MCF 10A (cell line): ENCODE data around the gene RBM5. TPM values are rescaled to one million over a fixed set of nuclear protein-coding genes. Genes with fewer than 3 reads are reported as not detected.

Experiments used
- BruUV-seq: library from RNA; stranded (reverse); fragments of 400-500 nt; replicated peaks from 2 replicates; lab custom pipeline; 2021; lab: Mats Ljungman, UMichigan
- CTCF ChIA-PET: fragments of 300-600 bp; sonication (Branson Sonifier 250); formaldehyde crosslinking; extraction: SDS; loops from one replicate; lab custom pipeline; 2021; ENCODE audit warnings: antibody characterized with exemption, inconsistent platforms; lab: Yijun Ruan, JAX
- POLR2A ChIA-PET: fragments of 300-600, 350-650 bp; sonication (Branson Sonifier 250); formaldehyde crosslinking; extraction: SDS; loops from one replicate; lab custom pipeline; 2020; ENCODE audit warnings: antibody characterized with exemption, inconsistent platforms; lab: Yijun Ruan, JAX
- DNase-seq: peaks from one replicate; pipeline ENCODE4 v3.0.0-alpha.2; 2018; ENCODE audit not compliant: unreplicated experiment
- H3K27ac Mint-ChIP-seq: one replicate; pipeline ENCODE4 v1.8.0; 2022; ENCODE audit warnings: mild to moderate bottlenecking, low read depth, mixed read lengths; ENCODE audit not compliant: unreplicated experiment
- H3K27me3 Mint-ChIP-seq: one replicate; pipeline ENCODE4 v1.8.0; 2022; ENCODE audit warnings: mixed read lengths; ENCODE audit not compliant: insufficient read depth, unreplicated experiment
- H3K36me3 Mint-ChIP-seq: one replicate; pipeline ENCODE4 v1.8.0; 2022; ENCODE audit warnings: mild to moderate bottlenecking, moderate library complexity, mixed read lengths; ENCODE audit not compliant: insufficient read depth, unreplicated experiment
- H3K4me1 Mint-ChIP-seq: one replicate; pipeline ENCODE4 v1.8.0; 2022; ENCODE audit warnings: mixed read lengths; ENCODE audit not compliant: insufficient read depth, unreplicated experiment
- H3K4me3 Mint-ChIP-seq: one replicate; pipeline ENCODE4 v1.8.0; 2022; ENCODE audit warnings: mild to moderate bottlenecking, moderate library complexity, mixed read lengths; ENCODE audit not compliant: unreplicated experiment
- H3K9me3 Mint-ChIP-seq: one replicate; pipeline ENCODE4 v1.8.0; 2022; ENCODE audit warnings: mixed read lengths; ENCODE audit not compliant: unreplicated experiment
- intact Hi-C: fragments of 100-400 bp; cut with micrococcal nuclease; formaldehyde crosslinking; loops from 2 replicates; pipeline ENCODE4 v1.14.1; 2022
- total RNA-seq: library from RNA; stranded (reverse); gene quantifications from 2 replicates; pipeline ENCODE4 v1.2.3, GENCODE V29; 2022
- TF ChIP-seq, protein P1 (sequence below): fragments of 200-600 bp; IDR thresholded peaks from one replicate; pipeline ENCODE4 v1.8.0; 2022; ENCODE audit warnings: antibody characterized with exemption, mild to moderate bottlenecking; ENCODE audit not compliant: unreplicated experiment

RBM5 gene
- total RNA-seq, 1 experiment from 2014 or later = 138 TPM

DNA sequence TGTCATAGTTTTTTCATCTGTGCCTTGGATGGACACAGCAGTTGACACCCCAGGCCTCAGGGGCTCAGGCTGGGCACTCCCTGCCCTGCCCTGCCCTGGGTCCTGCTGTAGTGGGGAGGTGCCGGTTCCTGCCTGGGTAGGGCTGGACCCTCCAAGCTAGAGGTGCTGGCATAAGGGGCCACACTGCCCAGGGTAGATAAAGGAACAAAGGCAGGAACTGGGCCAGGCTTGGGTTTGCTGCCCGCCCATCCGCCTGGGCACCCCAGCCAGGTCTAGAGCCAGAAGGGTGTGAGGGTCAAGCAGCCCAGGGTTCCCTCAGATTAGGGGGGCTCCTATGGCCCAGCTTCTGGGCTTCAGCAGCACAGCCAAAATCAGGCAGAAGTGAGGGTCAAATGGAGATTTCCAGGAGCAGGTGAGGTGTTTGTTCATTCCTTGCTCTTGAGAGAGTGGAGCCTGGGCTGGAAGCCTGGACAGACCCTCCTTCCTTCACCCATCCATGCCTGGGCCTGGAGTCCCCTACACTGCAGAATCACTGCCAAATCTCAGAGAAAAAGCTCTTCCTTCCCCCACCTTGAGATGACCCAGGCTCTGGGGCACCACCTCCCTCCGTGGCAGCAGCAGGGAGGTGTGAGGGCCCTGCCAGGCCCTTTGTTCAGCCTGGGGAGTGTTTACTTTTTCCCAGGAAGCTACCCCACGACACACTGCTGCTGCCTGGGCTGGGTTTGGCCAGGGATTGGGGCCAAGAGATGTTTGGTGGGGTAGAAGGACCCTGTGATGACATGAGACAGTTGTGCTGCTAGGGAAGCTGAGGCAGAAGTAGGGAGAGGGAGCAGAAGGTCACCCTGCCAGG lies 73.5 kb downstream of the RBM5 start:
- POLR2A ChIA-PET = interaction anchor here (1.8 to 1.9 kb wide), 3 partner anchors 10 to 40 kb away, joined by 7 to 9 read pairs (median 8); no protein-coding TSS in a partner anchor
- peak overlapping the region; percentile 10 for H3K27ac Mint-ChIP-seq
- BruUV-seq = no TSS peak

DNA sequence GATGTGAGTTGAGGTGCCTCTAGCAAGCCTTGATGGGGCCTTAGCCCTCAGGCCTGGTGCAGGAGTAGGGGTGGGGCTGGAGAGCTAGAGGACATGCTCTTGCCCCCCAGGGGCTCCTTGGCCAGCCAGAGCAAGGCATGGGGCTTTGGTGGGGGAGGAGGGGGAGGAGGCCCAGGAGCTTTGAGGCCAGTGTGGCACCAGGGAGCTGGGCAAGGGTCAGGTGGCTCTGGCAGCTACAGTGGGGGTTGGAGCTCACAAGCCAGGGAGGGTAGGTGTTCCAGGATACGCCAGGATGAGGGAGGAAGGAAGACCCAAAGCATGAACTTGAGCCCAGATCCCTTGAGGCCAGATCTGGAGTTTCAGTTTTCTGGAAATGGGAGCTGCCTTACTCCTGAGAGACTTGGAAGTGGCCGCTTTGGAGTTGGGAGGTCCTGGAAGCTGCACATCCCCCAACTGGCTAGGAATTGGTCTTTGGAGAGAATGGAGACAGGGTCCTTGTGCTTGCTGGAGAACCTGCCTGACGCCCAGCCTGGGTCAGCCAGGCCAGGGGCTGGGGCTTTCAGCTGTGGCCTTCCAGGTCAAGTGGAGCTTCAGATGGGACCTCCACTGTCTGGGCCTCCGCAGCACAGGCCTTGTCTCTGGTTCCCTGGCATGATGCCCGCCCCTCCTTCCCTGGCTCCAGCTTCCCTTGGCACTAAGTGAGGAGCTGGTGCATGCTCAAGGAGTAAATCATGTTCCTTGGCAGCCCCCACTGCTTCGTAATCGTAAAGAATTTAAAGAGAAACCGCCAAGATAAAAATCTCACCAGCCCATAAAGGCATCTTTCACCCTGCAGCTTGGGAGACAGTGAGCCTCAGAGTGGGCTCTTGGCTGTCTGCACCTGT lies 75.1 kb downstream of the RBM5 start:
- TF ChIP-seq, protein P1, sequence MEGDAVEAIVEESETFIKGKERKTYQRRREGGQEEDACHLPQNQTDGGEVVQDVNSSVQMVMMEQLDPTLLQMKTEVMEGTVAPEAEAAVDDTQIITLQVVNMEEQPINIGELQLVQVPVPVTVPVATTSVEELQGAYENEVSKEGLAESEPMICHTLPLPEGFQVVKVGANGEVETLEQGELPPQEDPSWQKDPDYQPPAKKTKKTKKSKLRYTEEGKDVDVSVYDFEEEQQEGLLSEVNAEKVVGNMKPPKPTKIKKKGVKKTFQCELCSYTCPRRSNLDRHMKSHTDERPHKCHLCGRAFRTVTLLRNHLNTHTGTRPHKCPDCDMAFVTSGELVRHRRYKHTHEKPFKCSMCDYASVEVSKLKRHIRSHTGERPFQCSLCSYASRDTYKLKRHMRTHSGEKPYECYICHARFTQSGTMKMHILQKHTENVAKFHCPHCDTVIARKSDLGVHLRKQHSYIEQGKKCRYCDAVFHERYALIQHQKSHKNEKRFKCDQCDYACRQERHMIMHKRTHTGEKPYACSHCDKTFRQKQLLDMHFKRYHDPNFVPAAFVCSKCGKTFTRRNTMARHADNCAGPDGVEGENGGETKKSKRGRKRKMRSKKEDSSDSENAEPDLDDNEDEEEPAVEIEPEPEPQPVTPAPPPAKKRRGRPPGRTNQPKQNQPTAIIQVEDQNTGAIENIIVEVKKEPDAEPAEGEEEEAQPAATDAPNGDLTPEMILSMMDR = no peak
- Mint-ChIP-seq H3K36me3 (peaks cover 35% of the 10 kb centered on the region), H3K4me3 (peak overlapping the region; percentile 57), H3K9me3 (no peaks in the 10 kb centered on the region), H3K27me3 (no peaks in the 10 kb centered on the region), H3K27ac (peak overlapping the region; percentile 66), H3K4me1 (peaks cover 85% of the 10 kb centered on the region)
- intact Hi-C loops = no loop called here
- ChIA-PET CTCF (interaction anchor here (0.6 to 3.9 kb wide), 10 partner anchors 13 to 363 kb away, joined by 3 to 23 read pairs (median 4); no protein-coding TSS in a partner anchor), POLR2A (interaction anchor here (0.8 to 3.1 kb wide), 8 partner anchors 8 to 129 kb away, joined by 3 to 44 read pairs (median 4); partner anchors contain the start of genes GNAT1 and IFRD2)
- DNase-seq = peak; percentile 98
- no TSS peak for BruUV-seq

More for the DNA sequence above, 73.5 kb downstream of the RBM5 start:
- intact Hi-C loops = no loop called here
- DNase-seq = no peak
- Mint-ChIP-seq H3K4me3 (no peak overlapping the region), H3K27me3 (no peaks in the 10 kb centered on the region), H3K9me3 (no peaks in the 10 kb centered on the region), H3K36me3 (peaks cover 35% of the 10 kb centered on the region), H3K4me1 (peaks cover 91% of the 10 kb centered on the region)
- TF ChIP-seq, protein P1 = no peak
- CTCF ChIA-PET = interaction anchor here (0.5 to 3.9 kb wide), 4 partner anchors 12 to 41 kb away, joined by 3 to 23 read pairs (median 6); no protein-coding TSS in a partner anchor

DNA sequence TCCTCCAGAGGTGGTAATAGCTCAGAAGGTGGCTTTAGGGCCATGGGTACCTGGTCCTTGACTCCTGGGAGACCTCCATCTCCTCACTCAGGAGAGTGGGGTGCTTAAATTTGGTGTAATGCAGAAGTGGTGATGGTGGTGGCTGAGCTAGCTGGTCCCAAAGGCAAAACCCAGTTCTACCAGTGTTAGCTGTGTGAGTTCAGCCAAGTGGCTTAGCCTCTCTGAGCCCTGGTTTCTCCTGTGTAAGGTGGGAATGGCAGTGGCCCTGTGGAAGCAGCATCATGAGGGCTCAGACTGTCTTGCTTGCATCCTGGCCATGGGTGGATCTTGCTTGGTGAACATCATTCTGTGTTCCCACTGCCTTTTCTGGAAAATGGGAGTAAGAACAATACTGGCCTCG lies 75.8 kb downstream of the RBM5 start:
- no peaks in the 10 kb centered on the region for H3K9me3 Mint-ChIP-seq
- peaks cover 79% of the 10 kb centered on the region for H3K4me1 Mint-ChIP-seq
- H3K36me3 Mint-ChIP-seq = peaks cover 35% of the 10 kb centered on the region
- BruUV-seq = no TSS peak
- H3K4me3 Mint-ChIP-seq = peak overlapping the region; percentile 57
- ChIA-PET POLR2A (interaction anchor here (0.7 to 3.1 kb wide), 9 partner anchors 8 to 1335 kb away, joined by 3 to 44 read pairs (median 4); partner anchors contain the start of genes DCAF1, GNAT1 and IFRD2), CTCF (interaction anchor here (0.8 to 3.9 kb wide), 8 partner anchors 14 to 110 kb away, joined by 3 to 23 read pairs (median 4); no protein-coding TSS in a partner anchor)
- no peaks in the 10 kb centered on the region for H3K27me3 Mint-ChIP-seq
- TF ChIP-seq, protein P1 = no peak
- intact Hi-C loops = no loop called here
- H3K27ac Mint-ChIP-seq = peak overlapping the region; percentile 82
- DNase-seq = no peak
